ENCODE results near the gene TGM6. TPM values are rescaled to one million over a fixed set of nuclear protein-coding genes. Genes with fewer than 3 reads are reported as not detected.

TGM6 gene
- polyA plus RNA-seq, 2 donors: 0.05 TPM; not detected in 1

DNA sequence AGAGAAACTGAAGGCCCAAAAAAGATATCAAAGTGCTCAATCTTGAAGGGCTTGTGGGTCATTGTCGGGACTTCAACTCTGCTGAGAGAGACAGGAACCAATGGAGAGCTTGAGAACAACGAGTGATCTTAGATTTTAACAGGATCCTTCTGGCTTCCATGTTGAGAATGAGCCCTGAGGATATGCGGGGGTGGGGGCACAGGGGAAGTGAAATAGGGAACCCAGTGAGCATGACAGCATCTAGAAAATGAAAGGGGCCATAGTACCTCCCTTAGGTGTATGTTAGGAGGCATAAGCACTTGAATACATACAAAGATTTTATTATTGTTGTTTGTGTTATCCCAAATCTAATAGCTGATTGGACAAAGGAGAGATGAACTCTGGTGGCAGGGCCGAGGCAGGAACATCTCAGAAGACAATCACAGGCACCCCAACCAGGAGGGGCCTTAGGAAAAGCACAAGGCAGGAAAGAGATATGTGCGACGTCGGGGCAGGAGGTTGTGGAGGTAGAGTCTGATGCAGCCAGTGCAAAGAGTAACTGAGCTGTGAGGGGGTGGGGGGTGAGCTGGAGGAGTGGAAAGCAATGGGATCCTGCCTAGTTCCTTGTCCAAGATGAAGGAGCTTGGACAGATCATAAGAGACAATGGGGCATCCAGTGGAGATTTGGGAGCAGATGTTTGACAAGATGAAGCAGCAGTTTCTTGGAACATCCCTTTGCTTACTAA, 10.4 kb downstream of the TGM6 start:
- no peaks in the 10 kb centered on the region for H3K36me3 ChIP-seq (ENCODE audit: control insufficient read depth in 2 of 2, insufficient read depth in 2 of 2, low read length in 1 of 2)
- H3K9me3 ChIP-seq (ENCODE audit: control insufficient read depth in 2 of 2, insufficient read depth in 1 of 2, low read depth in 1 of 2, low read length in 1 of 2): peaks cover 0 to 5% of the 10 kb centered on the region in 2 donors
- peaks cover 0 to 1% of the 10 kb centered on the region in 2 donors for H3K4me1 ChIP-seq (ENCODE audit: control insufficient read depth in 2 of 2, insufficient read depth in 2 of 2, low read length in 1 of 2)
- H3K27ac ChIP-seq (ENCODE audit: low read depth in 2 of 2, low read length in 1 of 2): no peak overlapping the region
- no peaks in the 10 kb centered on the region for H3K27me3 ChIP-seq (ENCODE audit: control insufficient read depth in 1 of 2, insufficient read depth in 2 of 2, low read length in 2 of 2)
- 64 to 77% methylated on average over 7 of the region's 7 CpGs for WGBS, 2 donors
- H3K4me3 ChIP-seq (ENCODE audit: low read depth in 1 of 2, low read length in 2 of 2): no peak overlapping the region

DNA sequence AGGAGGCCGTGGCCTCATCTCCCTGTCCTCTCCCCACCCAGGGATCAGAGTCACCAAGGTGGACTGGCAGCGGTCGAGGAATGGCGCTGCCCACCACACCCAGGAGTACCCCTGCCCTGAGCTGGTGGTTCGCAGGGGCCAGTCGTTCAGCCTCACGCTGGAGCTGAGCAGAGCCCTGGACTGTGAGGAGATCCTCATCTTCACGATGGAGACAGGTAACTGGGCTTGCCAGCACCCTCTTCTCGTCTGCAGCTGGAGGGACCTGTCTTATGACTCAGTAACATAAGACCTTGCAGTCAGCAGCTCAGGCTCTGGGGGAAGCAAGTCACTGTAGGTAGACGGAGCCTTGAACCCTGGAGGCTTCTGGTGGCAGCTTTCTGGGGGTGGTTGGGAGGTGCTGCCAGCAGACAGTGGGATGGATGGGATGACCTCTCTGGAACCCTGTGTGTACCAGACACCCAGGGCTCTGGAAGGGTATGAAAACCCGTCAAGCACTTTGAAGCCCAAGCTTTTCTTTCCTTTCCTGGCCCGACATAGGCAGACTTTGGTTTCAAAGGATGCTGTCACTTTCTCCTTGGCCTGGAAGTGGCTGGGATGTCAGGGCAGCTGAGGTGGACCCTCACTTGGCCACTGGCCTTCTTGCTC, 13.8 kb downstream of the TGM6 start:
- Histone ChIP-seq H3K4me1 (ENCODE audit: control insufficient read depth in 2 of 2, insufficient read depth in 2 of 2, low read length in 1 of 2) (no peaks in the 10 kb centered on the region), H3K36me3 (ENCODE audit: control insufficient read depth in 2 of 2, insufficient read depth in 2 of 2, low read length in 1 of 2) (no peaks in the 10 kb centered on the region), H3K27ac (ENCODE audit: low read depth in 2 of 2, low read length in 1 of 2) (no peak overlapping the region), H3K9me3 (ENCODE audit: control insufficient read depth in 2 of 2, insufficient read depth in 1 of 2, low read depth in 1 of 2, low read length in 1 of 2) (peaks cover 0 to 7% of the 10 kb centered on the region in 2 donors), H3K4me3 (ENCODE audit: low read depth in 1 of 2, low read length in 2 of 2) (no peak overlapping the region), H3K27me3 (ENCODE audit: control insufficient read depth in 1 of 2, insufficient read depth in 2 of 2, low read length in 2 of 2) (no peaks in the 10 kb centered on the region)
- WGBS, 2 donors: 84 to 88% methylated on average over 12 of the region's 12 CpGs

DNA sequence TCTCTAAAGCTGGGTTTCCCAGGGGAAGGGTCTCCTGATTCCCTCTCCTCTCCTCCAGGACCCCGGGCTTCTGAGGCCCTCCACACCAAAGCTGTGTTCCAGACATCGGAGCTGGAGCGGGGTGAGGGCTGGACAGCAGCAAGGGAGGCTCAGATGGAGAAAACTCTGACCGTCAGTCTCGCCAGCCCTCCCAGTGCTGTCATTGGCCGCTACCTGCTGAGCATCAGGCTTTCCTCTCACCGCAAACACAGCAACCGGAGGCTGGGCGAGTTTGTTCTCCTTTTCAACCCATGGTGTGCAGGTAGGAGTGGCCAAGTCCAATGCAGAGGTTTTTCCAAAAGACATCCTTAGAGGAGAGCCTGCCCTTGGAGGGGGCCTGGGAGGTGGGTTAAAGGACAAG, 14.4 kb downstream of the TGM6 start:
- H3K27ac ChIP-seq (ENCODE audit: low read depth in 2 of 2, low read length in 1 of 2): no peak overlapping the region
- no peaks in the 10 kb centered on the region for H3K27me3 ChIP-seq (ENCODE audit: control insufficient read depth in 1 of 2, insufficient read depth in 2 of 2, low read length in 2 of 2)
- H3K9me3 ChIP-seq (ENCODE audit: control insufficient read depth in 2 of 2, insufficient read depth in 1 of 2, low read depth in 1 of 2, low read length in 1 of 2): peaks cover 0 to 7% of the 10 kb centered on the region in 2 donors
- no peak overlapping the region for H3K4me3 ChIP-seq (ENCODE audit: low read depth in 1 of 2, low read length in 2 of 2)
- no peaks in the 10 kb centered on the region for H3K36me3 ChIP-seq (ENCODE audit: control insufficient read depth in 2 of 2, insufficient read depth in 2 of 2, low read length in 1 of 2)
- H3K4me1 ChIP-seq (ENCODE audit: control insufficient read depth in 2 of 2, insufficient read depth in 2 of 2, low read length in 1 of 2): no peaks in the 10 kb centered on the region
- WGBS, 2 donors: 74 to 84% methylated on average over 9 of the region's 9 CpGs

DNA sequence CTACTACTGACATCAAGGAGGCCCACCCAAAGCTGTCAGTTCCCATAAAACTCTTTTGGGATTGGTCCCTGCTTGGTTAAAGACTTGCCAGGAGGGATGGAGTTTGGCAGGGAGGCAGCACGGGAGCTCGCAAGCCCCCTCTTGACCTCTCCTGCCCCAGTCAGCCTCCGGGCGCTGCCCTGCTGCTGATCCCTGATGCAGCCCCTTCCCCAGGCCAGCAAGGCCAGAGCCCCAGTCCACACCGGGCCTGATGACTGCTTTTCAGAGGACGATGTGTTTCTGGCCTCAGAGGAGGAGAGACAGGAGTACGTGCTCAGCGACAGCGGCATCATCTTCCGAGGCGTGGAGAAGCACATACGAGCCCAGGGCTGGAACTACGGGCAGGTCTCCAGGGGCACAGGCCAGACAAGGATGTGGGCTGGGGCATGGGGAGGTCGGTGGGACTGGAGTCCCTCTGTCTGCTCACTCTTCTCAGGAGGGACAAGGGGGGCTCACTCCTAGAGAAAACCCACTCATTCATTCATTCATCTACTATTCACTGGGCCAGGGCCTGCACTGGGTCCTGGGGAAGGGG, 15.6 kb downstream of the TGM6 start:
- Histone ChIP-seq H3K9me3 (ENCODE audit: control insufficient read depth in 2 of 2, insufficient read depth in 1 of 2, low read depth in 1 of 2, low read length in 1 of 2) (peaks cover 0 to 7% of the 10 kb centered on the region in 2 donors), H3K4me3 (ENCODE audit: low read depth in 1 of 2, low read length in 2 of 2) (no peak overlapping the region), H3K27me3 (ENCODE audit: control insufficient read depth in 1 of 2, insufficient read depth in 2 of 2, low read length in 2 of 2) (no peaks in the 10 kb centered on the region), H3K27ac (ENCODE audit: low read depth in 2 of 2, low read length in 1 of 2) (no peak overlapping the region), H3K36me3 (ENCODE audit: control insufficient read depth in 2 of 2, insufficient read depth in 2 of 2, low read length in 1 of 2) (no peaks in the 10 kb centered on the region), H3K4me1 (ENCODE audit: control insufficient read depth in 2 of 2, insufficient read depth in 2 of 2, low read length in 1 of 2) (no peaks in the 10 kb centered on the region)
- WGBS, 2 donors: 86 to 90% methylated on average over 14 of the region's 14 CpGs

DNA sequence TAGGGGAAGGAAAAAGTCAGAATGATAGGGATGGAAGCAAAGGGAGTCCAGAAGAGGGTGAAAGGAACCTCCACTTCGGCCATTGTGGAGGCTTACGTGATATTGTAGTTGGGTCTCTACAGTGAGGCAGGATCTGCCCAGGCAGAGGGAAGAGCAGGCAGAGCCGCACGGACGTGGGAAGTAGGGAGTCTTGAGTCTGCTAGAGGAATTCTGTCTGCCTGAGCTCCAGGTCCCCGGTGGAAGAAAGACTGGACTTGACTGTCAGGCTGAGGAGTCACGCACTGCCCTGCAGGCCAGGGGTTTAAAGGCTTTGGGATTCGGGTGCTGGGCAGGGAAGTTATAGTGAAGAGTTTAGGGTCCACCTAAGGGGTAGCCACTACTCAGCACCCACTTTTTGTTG, 16.4 kb downstream of the TGM6 start:
- no peak overlapping the region for H3K4me3 ChIP-seq (ENCODE audit: low read depth in 1 of 2, low read length in 2 of 2)
- no peaks in the 10 kb centered on the region for H3K4me1 ChIP-seq (ENCODE audit: control insufficient read depth in 2 of 2, insufficient read depth in 2 of 2, low read length in 1 of 2)
- peaks cover 0 to 7% of the 10 kb centered on the region in 2 donors for H3K9me3 ChIP-seq (ENCODE audit: control insufficient read depth in 2 of 2, insufficient read depth in 1 of 2, low read depth in 1 of 2, low read length in 1 of 2)
- H3K27me3 ChIP-seq (ENCODE audit: control insufficient read depth in 1 of 2, insufficient read depth in 2 of 2, low read length in 2 of 2): no peaks in the 10 kb centered on the region
- WGBS, 2 donors: 90 to 91% methylated on average over 8 of the region's 8 CpGs
- no peaks in the 10 kb centered on the region for H3K36me3 ChIP-seq (ENCODE audit: control insufficient read depth in 2 of 2, insufficient read depth in 2 of 2, low read length in 1 of 2)
- no peak overlapping the region for H3K27ac ChIP-seq (ENCODE audit: low read depth in 2 of 2, low read length in 1 of 2)

DNA sequence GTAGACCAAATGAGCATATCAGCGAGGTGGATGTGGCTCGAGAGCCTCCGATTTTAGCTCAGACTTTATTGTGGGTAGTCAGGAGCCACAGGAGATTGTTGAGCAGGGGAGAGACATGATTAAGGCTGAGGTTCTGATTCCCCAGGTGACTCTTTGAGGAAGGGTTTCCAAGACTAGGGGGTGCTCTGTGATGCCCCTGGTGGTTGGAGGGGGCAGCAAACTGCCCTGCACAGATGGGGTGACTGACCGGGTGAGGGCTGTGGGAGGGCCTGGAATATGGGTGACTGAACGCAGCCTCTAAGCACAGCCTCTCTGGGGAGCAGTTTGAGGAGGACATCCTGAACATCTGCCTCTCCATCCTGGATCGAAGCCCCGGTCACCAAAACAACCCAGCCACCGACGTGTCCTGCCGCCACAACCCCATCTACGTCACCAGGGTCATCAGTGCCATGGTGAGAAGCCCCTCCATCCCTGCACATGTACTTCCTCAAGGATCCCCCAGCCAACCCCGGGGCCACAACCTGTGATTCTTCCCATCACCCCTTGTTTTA, 17.0 kb downstream of the TGM6 start:
- Histone ChIP-seq H3K27me3 (ENCODE audit: control insufficient read depth in 1 of 2, insufficient read depth in 2 of 2, low read length in 2 of 2) (no peaks in the 10 kb centered on the region), H3K4me1 (ENCODE audit: control insufficient read depth in 2 of 2, insufficient read depth in 2 of 2, low read length in 1 of 2) (no peaks in the 10 kb centered on the region), H3K27ac (ENCODE audit: low read depth in 2 of 2, low read length in 1 of 2) (no peak overlapping the region), H3K9me3 (ENCODE audit: control insufficient read depth in 2 of 2, insufficient read depth in 1 of 2, low read depth in 1 of 2, low read length in 1 of 2) (peaks cover 0 to 7% of the 10 kb centered on the region in 2 donors), H3K36me3 (ENCODE audit: control insufficient read depth in 2 of 2, insufficient read depth in 2 of 2, low read length in 1 of 2) (no peaks in the 10 kb centered on the region), H3K4me3 (ENCODE audit: low read depth in 1 of 2, low read length in 2 of 2) (no peak overlapping the region)
- 89 to 91% methylated on average over 12 of the region's 12 CpGs for whole genome bisulfite sequencing, 2 donors

DNA sequence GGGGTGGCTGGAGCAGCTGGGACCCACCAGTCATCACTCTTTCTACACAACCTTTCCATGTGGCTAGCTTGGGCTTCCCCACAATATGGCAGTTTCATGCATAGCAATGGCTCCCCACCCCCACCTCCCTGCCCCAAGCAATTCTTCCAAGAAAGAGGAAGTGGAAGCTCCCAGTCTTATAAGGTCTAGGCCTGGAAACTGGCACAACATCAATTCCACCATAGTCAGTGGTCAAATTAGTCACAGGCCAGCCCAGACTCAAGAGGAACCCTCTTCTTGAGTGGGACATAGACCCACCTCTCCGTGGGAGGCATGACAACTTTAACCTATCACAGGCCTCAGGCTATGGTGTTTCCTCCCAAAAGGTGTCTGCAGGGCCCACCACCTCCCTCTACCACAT, 17.7 kb downstream of the TGM6 start:
- H3K27ac ChIP-seq (ENCODE audit: low read depth in 2 of 2, low read length in 1 of 2): no peak overlapping the region
- H3K27me3 ChIP-seq (ENCODE audit: control insufficient read depth in 1 of 2, insufficient read depth in 2 of 2, low read length in 2 of 2): no peaks in the 10 kb centered on the region
- peaks cover 0 to 9% of the 10 kb centered on the region in 2 donors for H3K9me3 ChIP-seq (ENCODE audit: control insufficient read depth in 2 of 2, insufficient read depth in 1 of 2, low read depth in 1 of 2, low read length in 1 of 2)
- no peaks in the 10 kb centered on the region for H3K36me3 ChIP-seq (ENCODE audit: control insufficient read depth in 2 of 2, insufficient read depth in 2 of 2, low read length in 1 of 2)
- H3K4me3 ChIP-seq (ENCODE audit: low read depth in 1 of 2, low read length in 2 of 2): no peak overlapping the region
- WGBS, 2 donors: 79 to 86% methylated on average over 1 of the region's 1 CpG
- no peaks in the 10 kb centered on the region for H3K4me1 ChIP-seq (ENCODE audit: control insufficient read depth in 2 of 2, insufficient read depth in 2 of 2, low read length in 1 of 2)

DNA sequence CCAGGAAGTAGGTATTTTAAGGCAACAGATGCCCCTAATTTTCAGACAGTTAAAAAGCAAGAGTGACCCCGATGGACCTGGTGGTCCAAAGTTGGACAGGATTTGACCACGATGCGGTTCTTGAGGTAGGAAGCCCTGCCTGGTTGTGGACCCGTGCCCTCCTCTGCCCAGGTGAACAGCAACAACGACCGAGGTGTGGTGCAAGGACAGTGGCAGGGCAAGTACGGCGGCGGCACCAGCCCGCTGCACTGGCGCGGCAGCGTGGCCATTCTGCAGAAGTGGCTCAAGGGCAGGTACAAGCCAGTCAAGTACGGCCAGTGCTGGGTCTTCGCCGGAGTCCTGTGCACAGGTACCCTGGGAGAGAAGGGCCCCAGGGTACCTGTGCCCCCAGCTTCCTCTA, 18.7 kb downstream of the TGM6 start:
- WGBS, 2 donors: 95 to 96% methylated on average over 16 of the region's 16 CpGs
- no peak overlapping the region for H3K27ac ChIP-seq (ENCODE audit: low read depth in 2 of 2, low read length in 1 of 2)
- H3K4me3 ChIP-seq (ENCODE audit: low read depth in 1 of 2, low read length in 2 of 2): no peak overlapping the region
- no peaks in the 10 kb centered on the region for H3K36me3 ChIP-seq (ENCODE audit: control insufficient read depth in 2 of 2, insufficient read depth in 2 of 2, low read length in 1 of 2)
- H3K27me3 ChIP-seq (ENCODE audit: control insufficient read depth in 1 of 2, insufficient read depth in 2 of 2, low read length in 2 of 2): no peaks in the 10 kb centered on the region
- H3K4me1 ChIP-seq (ENCODE audit: control insufficient read depth in 2 of 2, insufficient read depth in 2 of 2, low read length in 1 of 2): no peaks in the 10 kb centered on the region
- peaks cover 0 to 10% of the 10 kb centered on the region in 2 donors for H3K9me3 ChIP-seq (ENCODE audit: control insufficient read depth in 2 of 2, insufficient read depth in 1 of 2, low read depth in 1 of 2, low read length in 1 of 2)

DNA sequence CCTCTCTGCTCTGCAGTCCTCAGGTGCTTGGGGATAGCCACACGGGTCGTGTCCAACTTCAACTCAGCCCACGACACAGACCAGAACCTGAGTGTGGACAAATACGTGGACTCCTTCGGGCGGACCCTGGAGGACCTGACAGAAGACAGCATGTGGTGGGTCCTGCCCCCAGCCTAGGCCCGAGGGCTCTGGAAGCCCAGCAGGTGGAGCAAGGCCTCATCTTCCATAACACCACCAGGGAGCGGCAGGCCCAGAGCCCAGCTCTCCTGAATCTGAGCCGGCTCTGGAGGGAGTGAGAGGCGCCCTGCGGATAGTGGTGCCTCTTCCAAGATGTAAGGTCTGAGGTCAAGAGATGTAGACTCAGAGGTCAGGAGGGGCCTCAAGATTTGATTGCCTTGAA, 19.6 kb downstream of the TGM6 start:
- WGBS, 2 donors: 91 to 92% methylated on average over 11 of the region's 11 CpGs

More for the DNA sequence above, 19.6 kb downstream of the TGM6 start:
- H3K27me3 ChIP-seq (ENCODE audit: control insufficient read depth in 1 of 2, insufficient read depth in 2 of 2, low read length in 2 of 2): no peaks in the 10 kb centered on the region
- H3K9me3 ChIP-seq (ENCODE audit: control insufficient read depth in 2 of 2, insufficient read depth in 1 of 2, low read depth in 1 of 2, low read length in 1 of 2): peaks cover 0 to 12% of the 10 kb centered on the region in 2 donors
- H3K4me1 ChIP-seq (ENCODE audit: control insufficient read depth in 2 of 2, insufficient read depth in 2 of 2, low read length in 1 of 2): no peaks in the 10 kb centered on the region
- no peak overlapping the region for H3K4me3 ChIP-seq (ENCODE audit: low read depth in 1 of 2, low read length in 2 of 2)
- no peak overlapping the region for H3K27ac ChIP-seq (ENCODE audit: low read depth in 2 of 2, low read length in 1 of 2)
- H3K36me3 ChIP-seq (ENCODE audit: control insufficient read depth in 2 of 2, insufficient read depth in 2 of 2, low read length in 1 of 2): no peaks in the 10 kb centered on the region

All from esophagus (tissue), 2 donors.